Stomach (tissue), 4 donors: ENCODE measurements around the gene DUSP18.
"Not testable (repeated sequence)": the region's sequence is repeated elsewhere in the genome, so short reads cannot be mapped to it uniquely, and the experiment has no call there.

Experiments
- CTCF ChIP-seq, 7 experiments: fragments of 450-650 bp in 4 of 7; fragments of 200-600 bp in 3 of 7; sonication (generic) in 3 of 7; IDR thresholded peaks; one replicate each; pipeline ENCODE4 v1.5.1; 2016 to 2019; ENCODE audit warnings: antibody characterized with exemption in 7 of 7, control low read depth in 2 of 7, mild to moderate bottlenecking in 1 of 7
- EP300 ChIP-seq: sonication (generic); formaldehyde crosslinking; IDR thresholded peaks from one replicate; pipeline ENCODE4 v1.6.1; 2017; ENCODE audit warnings: antibody characterized with exemption
- POLR2A ChIP-seq, 4 donors: fragments of 450-650 bp; IDR thresholded peaks; one replicate each; pipeline ENCODE4 v1.6.1; 2016; ENCODE audit warnings: antibody characterized with exemption in 4 of 4, control low read depth in 2 of 4, mild to moderate bottlenecking in 1 of 4, moderate library complexity in 1 of 4
- POLR2AphosphoS5 ChIP-seq, 3 donors: sonication (generic); formaldehyde crosslinking; IDR thresholded peaks; one replicate each; pipeline ENCODE4 v1.6.1; 2016; ENCODE audit warnings: antibody characterized with exemption in 3 of 3

DNA sequence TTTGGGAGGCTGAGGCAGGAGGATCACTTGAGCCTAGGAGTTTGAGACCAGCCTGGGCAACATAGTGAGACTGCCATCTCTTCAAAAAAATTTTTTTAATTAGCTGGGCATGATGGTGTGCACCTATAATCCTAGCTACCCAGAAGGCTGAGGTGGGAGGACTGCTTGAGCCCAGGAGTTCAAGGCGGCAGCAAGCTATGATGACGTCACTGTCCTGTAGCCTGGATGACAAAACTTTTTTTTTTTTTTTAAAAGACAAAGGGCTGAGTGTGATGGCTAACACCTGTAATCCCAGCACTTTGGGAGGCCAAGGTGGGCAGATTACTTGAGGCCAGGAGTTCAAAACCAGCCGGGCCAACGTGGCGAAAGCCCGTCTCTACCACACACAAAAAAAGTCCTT lies 47.8 kb downstream of the DUSP18 start:
- not testable (repeated sequence) for TF ChIP-seq CTCF (IDR thresholded peaks at IDR 0.05); POLR2AphosphoS5 (IDR thresholded peaks at IDR 0.05); POLR2A (IDR thresholded peaks at IDR 0.05); EP300
